HUDEP-2 (cell line): Measurements from ENCODE around the gene TLR5.

Source experiments
- DNase-seq, 76 experiments: peaks; one replicate each; lab custom pipeline; 2025; ENCODE audit not compliant: unreplicated experiment in 76 of 76; lab: John Stamatoyannopoulos, UW

The TLR5 gene

GRCh38 chr1:223110952-223111351, 32.1 kb downstream of the TLR5 start:
- DNase-seq, result no peak

GRCh38 chr1:223109581-223110026, 33.4 kb downstream of the TLR5 start:
- peak in 28 of 76 experiments; percentile 2 to 72 (median 24) for DNase-seq

- DNase-seq, result no peak
Measured at GRCh38 chr1:223106856-223107255, 36.2 kb downstream of the TLR5 start.

GRCh38 chr1:223105568-223105967, 37.5 kb downstream of the TLR5 start:
- no peak for DNase-seq

GRCh38 chr1:223102797-223103533, 40.1 kb downstream of the TLR5 start:
- no peak for DNase-seq

GRCh38 chr1:223097713-223098112, 45.3 kb downstream of the TLR5 start:
- DNase-seq, result no peak

- DNase-seq, result no peak
Measured at GRCh38 chr1:223095870-223096269, 47.2 kb downstream of the TLR5 start.

- peak in 7 of 76 experiments; percentile 2 to 32 (median 10) for DNase-seq
Measured at GRCh38 chr1:223091896-223092295, 51.2 kb downstream of the TLR5 start.

GRCh38 chr1:223089250-223089649, 53.8 kb downstream of the TLR5 start:
- DNase-seq, result no peak

GRCh38 chr1:223088713-223089240, 54.3 kb downstream of the TLR5 start:
- DNase-seq, result no peak

- DNase-seq, result no peak
Measured at GRCh38 chr1:223087291-223088255, 55.5 kb downstream of the TLR5 start.

GRCh38 chr1:223084464-223084866, 58.6 kb downstream of the TLR5 start:
- no peak for DNase-seq

GRCh38 chr1:223083831-223084230, 59.2 kb downstream of the TLR5 start:
- no peak for DNase-seq

- DNase-seq, result no peak
Measured at GRCh38 chr1:223082914-223083313, 60.1 kb downstream of the TLR5 start.

- peak in 70 of 76 experiments; percentile 2 to 75 (median 55) for DNase-seq
Measured at GRCh38 chr1:223081181-223081994, 61.7 kb downstream of the TLR5 start.

- DNase-seq, result no peak
Measured at GRCh38 chr1:223079498-223079897, 63.5 kb downstream of the TLR5 start.

GRCh38 chr1:223077247-223077833, 65.7 kb downstream of the TLR5 start:
- no peak for DNase-seq

GRCh38 chr1:223076362-223076761, 66.7 kb downstream of the TLR5 start:
- no peak for DNase-seq

GRCh38 chr1:223075834-223076233, 67.2 kb downstream of the TLR5 start:
- no peak for DNase-seq
